RWPE1 (cell line): ENCODE results near the gene IQGAP3.

ENCODE experiments used
- CTCF ChIA-PET: fragments of 350-600 bp; sonication (Branson Sonifier 250); formaldehyde crosslinking; extraction: SDS; loops from one replicate; lab custom pipeline; 2021; lab: Yijun Ruan, JAX
- POLR2A ChIA-PET: fragments of 400-600 bp; formaldehyde crosslinking; extraction: SDS; loops from one replicate; lab custom pipeline; 2020; ENCODE audit warnings: antibody characterized with exemption; ENCODE audit not compliant: low non-redundant PET; lab: Yijun Ruan, JAX
- DNase-seq: peaks from one replicate; pipeline ENCODE4 v3.0.0; 2012; ENCODE audit warnings: low spot score
- H3K27ac ChIP-seq: fragments of 450-650 bp; 2 replicates; pipeline ENCODE4 v1.5.1; 2017
- CTCF ChIP-seq: fragments of 450-650 bp; conservative IDR thresholded peaks from 2 replicates; pipeline ENCODE4 v1.5.1; 2017; ENCODE audit warnings: low read depth, mild to moderate bottlenecking

IQGAP3 gene

GRCh38 chr1:156508955-156509234 is 63.5 kb downstream of the IQGAP3 start:
- ChIA-PET CTCF (interaction anchor here (0.6 kb wide), 1 partner anchor 149 kb away, joined by 3 read pairs; no protein-coding TSS in a partner anchor), POLR2A (interaction anchor here (0.6 kb wide), 1 partner anchor 24 kb away, joined by 6 read pairs; no protein-coding TSS in a partner anchor)
- peak overlapping the region; percentile 81 for H3K27ac ChIP-seq
- no peak for DNase-seq
- no peak for TF ChIP-seq CTCF

- CTCF ChIA-PET = interaction anchor here (0.6 kb wide), 1 partner anchor 149 kb away, joined by 3 read pairs; no protein-coding TSS in a partner anchor
- no peak for TF ChIP-seq CTCF
- POLR2A ChIA-PET = no interaction called here
- H3K27ac ChIP-seq = peak overlapping the region; percentile 81
- DNase-seq = no peak
These were observed 64.0 kb downstream of the IQGAP3 start for GRCh38 chr1:156508205-156508954.

GRCh38 chr1:156506450-156506849 is 65.9 kb downstream of the IQGAP3 start:
- ChIA-PET CTCF (no interaction called here), POLR2A (no interaction called here)
- no peak overlapping the region for H3K27ac ChIP-seq
- no peak for DNase-seq
- TF ChIP-seq CTCF = no peak

GRCh38 chr1:156505679-156506298 is 66.6 kb downstream of the IQGAP3 start:
- H3K27ac ChIP-seq = peak overlapping the region; percentile 99
- no peak for DNase-seq
- TF ChIP-seq CTCF = no peak
- POLR2A ChIA-PET = interaction anchor here (0.6 kb wide), 1 partner anchor 77 kb away, joined by 4 read pairs; no protein-coding TSS in a partner anchor
- CTCF ChIA-PET = no interaction called here

- CTCF ChIA-PET = interaction anchor here (0.6 to 1.3 kb wide), 3 partner anchors 59 to 1566 kb away, joined by 3 to 6 read pairs (median 5); no protein-coding TSS in a partner anchor
- DNase-seq = peak; percentile 93
- no peak for TF ChIP-seq CTCF
- peak overlapping the region; percentile 99 for H3K27ac ChIP-seq
- POLR2A ChIA-PET = interaction anchor here (0.6 kb wide), 2 partner anchors 9 to 77 kb away, joined by 4 to 5 read pairs; no protein-coding TSS in a partner anchor
These were observed 67.3 kb downstream of the IQGAP3 start for GRCh38 chr1:156504821-156505678.

- no peak for DNase-seq
- CTCF ChIA-PET = interaction anchor here (1.3 kb wide), 1 partner anchor 58 kb away, joined by 6 read pairs; no protein-coding TSS in a partner anchor
These were observed 67.9 kb downstream of the IQGAP3 start for GRCh38 chr1:156504438-156504813.

More at GRCh38 chr1:156504438-156504813, 67.9 kb downstream of the IQGAP3 start:
- POLR2A ChIA-PET = interaction anchor here (0.6 kb wide), 1 partner anchor 8 kb away, joined by 5 read pairs; no protein-coding TSS in a partner anchor
- peak overlapping the region; percentile 99 for H3K27ac ChIP-seq
- TF ChIP-seq CTCF = no peak
